HepG2 (cell line): ENCODE measurements around the gene METTL16. TPM values are rescaled to one million over a fixed set of nuclear protein-coding genes. Genes with fewer than 3 reads are reported as not detected.

Experiments
- HOXA5 ChIP-seq: sonication (generic); formaldehyde crosslinking; IDR thresholded peaks from 2 replicates; pipeline ENCODE4 v1.4.0; 2020; ENCODE audit warnings: missing genetic modification reagents
- MAZ ChIP-seq, 2 experiments: sonication (generic) in 1 of 2; formaldehyde crosslinking in 1 of 2; IDR thresholded peaks; 2 replicates each; pipeline versions ENCODE4 v1.5.0 to v1.6.1; 2012 to 2020; ENCODE audit warnings: low read depth in 2 of 2, mild to moderate bottlenecking in 2 of 2, borderline replicate concordance in 1 of 2, improper control_type of control experiment in 1 of 2, low read length in 1 of 2, missing genetic modification reagents in 1 of 2, moderate library complexity in 1 of 2
- REPIN1 ChIP-seq: sonication (generic); formaldehyde crosslinking; IDR thresholded peaks from 2 replicates; pipeline ENCODE4 v1.8.0; 2022; ENCODE audit warnings: missing genetic modification reagents, low read depth, mild to moderate bottlenecking, borderline replicate concordance
- ZNF883 ChIP-seq: sonication (generic); formaldehyde crosslinking; IDR thresholded peaks from 2 replicates; pipeline ENCODE4 v1.5.1; 2020; ENCODE audit warnings: mild to moderate bottlenecking, missing genetic modification reagents; ENCODE audit errors: not compliant biosample characterization
- ZNF891 ChIP-seq: sonication (generic); formaldehyde crosslinking; IDR thresholded peaks from 2 replicates; pipeline ENCODE4 v1.5.0; 2020; ENCODE audit warnings: mild to moderate bottlenecking, missing genetic modification reagents
- polyA plus RNA-seq, 8 experiments: library from polyadenylated mRNA; depleted of rRNA in 3 of 8; stranded (reverse) in 7 of 8; unstranded in 1 of 8; fragments of >200 nt; fragmentation: Illumina TruSeq in 4 of 8; extraction: Trizol in 4 of 8; gene quantifications; 2 replicates each; pipeline versions ENCODE4 v1.2.1 to v1.2.3, GENCODE V29; 2011 to 2016; ENCODE audit warnings: low read depth in 4 of 8, missing spikeins in 1 of 8, mixed read lengths in 1 of 8; ENCODE audit not compliant: insufficient read depth in 1 of 8
- total RNA-seq, 5 experiments: library from RNA; depleted of rRNA; stranded (reverse); fragments of >200 nt; fragmentation: Illumina TruSeq; extraction: Trizol; gene quantifications; 2 replicates each; pipeline ENCODE4 v1.2.3, GENCODE V29; 2016; ENCODE audit warnings: low read depth in 1 of 5
- TF ChIP-seq, protein P1 (sequence below): sonication (generic); formaldehyde crosslinking; IDR thresholded peaks from 2 replicates; pipeline ENCODE4 v1.4.0; 2020; ENCODE audit warnings: low read depth, mild to moderate bottlenecking, missing genetic modification reagents
- TF ChIP-seq, protein P2 (sequence below): sonication (generic); formaldehyde crosslinking; conservative IDR thresholded peaks from 2 replicates; pipeline ENCODE4 v1.5.0; 2020; ENCODE audit warnings: missing genetic modification reagents
- TF ChIP-seq, protein P3 (sequence below): IDR thresholded peaks from 2 replicates; pipeline ENCODE4 v1.6.1; 2016; ENCODE audit warnings: mild to moderate bottlenecking
- TF ChIP-seq, protein P4 (sequence below): sonication (generic); formaldehyde crosslinking; IDR thresholded peaks from 2 replicates; pipeline ENCODE4 v1.4.0; 2020; ENCODE audit warnings: low read depth, missing genetic modification reagents
- TF ChIP-seq, protein P5 (sequence below): sonication (generic); formaldehyde crosslinking; IDR thresholded peaks from 2 replicates; pipeline ENCODE4 v1.4.0; 2020; ENCODE audit warnings: missing genetic modification reagents

METTL16 gene
- total and polyA plus RNA-seq, 2 of the 13 experiments (the other 11 are each of a cell fraction or from before 2014, with no cell fraction given), result 11.6 to 18.5 TPM

DNA sequence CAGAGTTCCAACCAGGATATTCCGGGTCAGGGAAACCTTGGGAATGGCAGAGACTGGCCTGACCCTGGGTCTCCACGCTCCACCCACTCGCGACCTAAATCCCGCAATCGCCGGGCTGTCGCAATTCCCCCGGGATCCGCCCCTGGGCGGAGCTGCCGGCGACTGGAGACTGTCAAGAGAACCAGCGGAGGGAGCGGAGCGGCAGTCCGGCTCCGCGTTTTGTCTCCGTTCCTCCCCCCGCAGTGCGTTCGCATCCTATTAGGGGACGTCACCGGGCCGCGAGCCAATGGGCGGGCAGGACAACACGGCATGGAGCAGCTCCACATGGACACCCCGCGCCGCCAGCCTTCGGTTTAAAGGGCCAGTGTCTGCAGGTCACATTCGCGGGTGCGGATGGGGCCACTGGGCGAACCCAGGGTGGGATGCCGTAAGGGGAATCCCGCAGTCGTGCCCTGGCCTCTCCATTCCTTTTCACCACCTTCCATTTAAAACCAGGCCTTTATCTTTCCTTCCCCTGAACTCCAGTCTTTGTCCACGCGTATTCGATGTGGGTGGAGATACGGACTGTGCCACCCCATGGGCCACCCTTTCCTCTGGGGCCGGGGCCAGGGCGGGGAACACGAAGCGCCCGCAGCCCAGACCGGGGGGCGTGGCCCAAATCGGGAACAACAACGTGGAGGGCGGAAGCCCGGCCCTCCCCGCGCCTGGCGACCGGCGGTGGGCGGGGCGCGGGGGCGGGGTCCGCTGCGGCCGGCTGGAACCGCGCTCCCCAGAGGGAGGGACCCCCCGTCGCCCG, 110.1 kb downstream of the METTL16 start (continued):
- TF ChIP-seq, protein P1, sequence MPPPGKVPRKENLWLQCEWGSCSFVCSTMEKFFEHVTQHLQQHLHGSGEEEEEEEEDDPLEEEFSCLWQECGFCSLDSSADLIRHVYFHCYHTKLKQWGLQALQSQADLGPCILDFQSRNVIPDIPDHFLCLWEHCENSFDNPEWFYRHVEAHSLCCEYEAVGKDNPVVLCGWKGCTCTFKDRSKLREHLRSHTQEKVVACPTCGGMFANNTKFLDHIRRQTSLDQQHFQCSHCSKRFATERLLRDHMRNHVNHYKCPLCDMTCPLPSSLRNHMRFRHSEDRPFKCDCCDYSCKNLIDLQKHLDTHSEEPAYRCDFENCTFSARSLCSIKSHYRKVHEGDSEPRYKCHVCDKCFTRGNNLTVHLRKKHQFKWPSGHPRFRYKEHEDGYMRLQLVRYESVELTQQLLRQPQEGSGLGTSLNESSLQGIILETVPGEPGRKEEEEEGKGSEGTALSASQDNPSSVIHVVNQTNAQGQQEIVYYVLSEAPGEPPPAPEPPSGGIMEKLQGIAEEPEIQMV (CRISPR knock-in tag), result 0 out of 2 replicates have a peak, but pooled peaks have one; percentile 59
- TF ChIP-seq, protein P2, sequence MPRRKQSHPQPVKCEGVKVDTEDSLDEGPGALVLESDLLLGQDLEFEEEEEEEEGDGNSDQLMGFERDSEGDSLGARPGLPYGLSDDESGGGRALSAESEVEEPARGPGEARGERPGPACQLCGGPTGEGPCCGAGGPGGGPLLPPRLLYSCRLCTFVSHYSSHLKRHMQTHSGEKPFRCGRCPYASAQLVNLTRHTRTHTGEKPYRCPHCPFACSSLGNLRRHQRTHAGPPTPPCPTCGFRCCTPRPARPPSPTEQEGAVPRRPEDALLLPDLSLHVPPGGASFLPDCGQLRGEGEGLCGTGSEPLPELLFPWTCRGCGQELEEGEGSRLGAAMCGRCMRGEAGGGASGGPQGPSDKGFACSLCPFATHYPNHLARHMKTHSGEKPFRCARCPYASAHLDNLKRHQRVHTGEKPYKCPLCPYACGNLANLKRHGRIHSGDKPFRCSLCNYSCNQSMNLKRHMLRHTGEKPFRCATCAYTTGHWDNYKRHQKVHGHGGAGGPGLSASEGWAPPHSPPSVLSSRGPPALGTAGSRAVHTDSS (CRISPR knock-in tag), result no peak
- TF ChIP-seq, protein P3, sequence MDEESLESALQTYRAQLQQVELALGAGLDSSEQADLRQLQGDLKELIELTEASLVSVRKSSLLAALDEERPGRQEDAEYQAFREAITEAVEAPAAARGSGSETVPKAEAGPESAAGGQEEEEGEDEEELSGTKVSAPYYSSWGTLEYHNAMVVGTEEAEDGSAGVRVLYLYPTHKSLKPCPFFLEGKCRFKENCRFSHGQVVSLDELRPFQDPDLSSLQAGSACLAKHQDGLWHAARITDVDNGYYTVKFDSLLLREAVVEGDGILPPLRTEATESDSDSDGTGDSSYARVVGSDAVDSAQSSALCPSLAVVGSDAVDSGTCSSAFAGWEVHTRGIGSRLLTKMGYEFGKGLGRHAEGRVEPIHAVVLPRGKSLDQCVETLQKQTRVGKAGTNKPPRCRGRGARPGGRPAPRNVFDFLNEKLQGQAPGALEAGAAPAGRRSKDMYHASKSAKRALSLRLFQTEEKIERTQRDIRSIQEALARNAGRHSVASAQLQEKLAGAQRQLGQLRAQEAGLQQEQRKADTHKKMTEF (CRISPR knock-in tag), result peak; percentile 34
- TF ChIP-seq HOXA5 (CRISPR knock-in tag), result peak; percentile 36; the same call in 1 of the 2 replicates
- TF ChIP-seq REPIN1, result peak; percentile 74
- TF ChIP-seq MAZ (IDR thresholded peaks at IDR 0.05; ENCODE audit: borderline replicate concordance, low read depth, low read length), result peak; percentile 56
- 0 out of 2 replicates have a peak, but pooled peaks have one; percentile 43 for TF ChIP-seq MAZ (CRISPR knock-in tag; IDR thresholded peaks at IDR 0.05; ENCODE audit: low read depth)
- TF ChIP-seq, protein P4, sequence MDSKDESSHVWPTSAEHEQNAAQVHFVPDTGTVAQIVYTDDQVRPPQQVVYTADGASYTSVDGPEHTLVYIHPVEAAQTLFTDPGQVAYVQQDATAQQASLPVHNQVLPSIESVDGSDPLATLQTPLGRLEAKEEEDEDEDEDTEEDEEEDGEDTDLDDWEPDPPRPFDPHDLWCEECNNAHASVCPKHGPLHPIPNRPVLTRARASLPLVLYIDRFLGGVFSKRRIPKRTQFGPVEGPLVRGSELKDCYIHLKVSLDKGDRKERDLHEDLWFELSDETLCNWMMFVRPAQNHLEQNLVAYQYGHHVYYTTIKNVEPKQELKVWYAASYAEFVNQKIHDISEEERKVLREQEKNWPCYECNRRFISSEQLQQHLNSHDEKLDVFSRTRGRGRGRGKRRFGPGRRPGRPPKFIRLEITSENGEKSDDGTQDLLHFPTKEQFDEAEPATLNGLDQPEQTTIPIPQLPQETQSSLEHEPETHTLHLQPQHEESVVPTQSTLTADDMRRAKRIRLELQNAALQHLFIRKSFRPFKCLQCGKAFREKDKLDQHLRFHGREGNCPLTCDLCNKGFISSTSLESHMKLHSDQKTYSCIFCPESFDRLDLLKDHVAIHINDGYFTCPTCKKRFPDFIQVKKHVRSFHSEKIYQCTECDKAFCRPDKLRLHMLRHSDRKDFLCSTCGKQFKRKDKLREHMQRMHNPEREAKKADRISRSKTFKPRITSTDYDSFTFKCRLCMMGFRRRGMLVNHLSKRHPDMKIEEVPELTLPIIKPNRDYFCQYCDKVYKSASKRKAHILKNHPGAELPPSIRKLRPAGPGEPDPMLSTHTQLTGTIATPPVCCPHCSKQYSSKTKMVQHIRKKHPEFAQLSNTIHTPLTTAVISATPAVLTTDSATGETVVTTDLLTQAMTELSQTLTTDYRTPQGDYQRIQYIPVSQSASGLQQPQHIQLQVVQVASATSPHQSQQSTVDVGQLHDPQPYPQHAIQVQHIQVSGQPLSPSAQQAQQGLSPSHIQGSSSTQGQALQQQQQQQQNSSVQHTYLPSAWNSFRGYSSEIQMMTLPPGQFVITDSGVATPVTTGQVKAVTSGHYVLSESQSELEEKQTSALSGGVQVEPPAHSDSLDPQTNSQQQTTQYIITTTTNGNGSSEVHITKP (CRISPR knock-in tag), result peak; percentile 90
- TF ChIP-seq ZNF883 (CRISPR knock-in tag), result peak; percentile 16
- TF ChIP-seq ZNF891 (CRISPR knock-in tag), result peak; percentile 27; the same call in 1 of the 2 replicates
- TF ChIP-seq, protein P5, sequence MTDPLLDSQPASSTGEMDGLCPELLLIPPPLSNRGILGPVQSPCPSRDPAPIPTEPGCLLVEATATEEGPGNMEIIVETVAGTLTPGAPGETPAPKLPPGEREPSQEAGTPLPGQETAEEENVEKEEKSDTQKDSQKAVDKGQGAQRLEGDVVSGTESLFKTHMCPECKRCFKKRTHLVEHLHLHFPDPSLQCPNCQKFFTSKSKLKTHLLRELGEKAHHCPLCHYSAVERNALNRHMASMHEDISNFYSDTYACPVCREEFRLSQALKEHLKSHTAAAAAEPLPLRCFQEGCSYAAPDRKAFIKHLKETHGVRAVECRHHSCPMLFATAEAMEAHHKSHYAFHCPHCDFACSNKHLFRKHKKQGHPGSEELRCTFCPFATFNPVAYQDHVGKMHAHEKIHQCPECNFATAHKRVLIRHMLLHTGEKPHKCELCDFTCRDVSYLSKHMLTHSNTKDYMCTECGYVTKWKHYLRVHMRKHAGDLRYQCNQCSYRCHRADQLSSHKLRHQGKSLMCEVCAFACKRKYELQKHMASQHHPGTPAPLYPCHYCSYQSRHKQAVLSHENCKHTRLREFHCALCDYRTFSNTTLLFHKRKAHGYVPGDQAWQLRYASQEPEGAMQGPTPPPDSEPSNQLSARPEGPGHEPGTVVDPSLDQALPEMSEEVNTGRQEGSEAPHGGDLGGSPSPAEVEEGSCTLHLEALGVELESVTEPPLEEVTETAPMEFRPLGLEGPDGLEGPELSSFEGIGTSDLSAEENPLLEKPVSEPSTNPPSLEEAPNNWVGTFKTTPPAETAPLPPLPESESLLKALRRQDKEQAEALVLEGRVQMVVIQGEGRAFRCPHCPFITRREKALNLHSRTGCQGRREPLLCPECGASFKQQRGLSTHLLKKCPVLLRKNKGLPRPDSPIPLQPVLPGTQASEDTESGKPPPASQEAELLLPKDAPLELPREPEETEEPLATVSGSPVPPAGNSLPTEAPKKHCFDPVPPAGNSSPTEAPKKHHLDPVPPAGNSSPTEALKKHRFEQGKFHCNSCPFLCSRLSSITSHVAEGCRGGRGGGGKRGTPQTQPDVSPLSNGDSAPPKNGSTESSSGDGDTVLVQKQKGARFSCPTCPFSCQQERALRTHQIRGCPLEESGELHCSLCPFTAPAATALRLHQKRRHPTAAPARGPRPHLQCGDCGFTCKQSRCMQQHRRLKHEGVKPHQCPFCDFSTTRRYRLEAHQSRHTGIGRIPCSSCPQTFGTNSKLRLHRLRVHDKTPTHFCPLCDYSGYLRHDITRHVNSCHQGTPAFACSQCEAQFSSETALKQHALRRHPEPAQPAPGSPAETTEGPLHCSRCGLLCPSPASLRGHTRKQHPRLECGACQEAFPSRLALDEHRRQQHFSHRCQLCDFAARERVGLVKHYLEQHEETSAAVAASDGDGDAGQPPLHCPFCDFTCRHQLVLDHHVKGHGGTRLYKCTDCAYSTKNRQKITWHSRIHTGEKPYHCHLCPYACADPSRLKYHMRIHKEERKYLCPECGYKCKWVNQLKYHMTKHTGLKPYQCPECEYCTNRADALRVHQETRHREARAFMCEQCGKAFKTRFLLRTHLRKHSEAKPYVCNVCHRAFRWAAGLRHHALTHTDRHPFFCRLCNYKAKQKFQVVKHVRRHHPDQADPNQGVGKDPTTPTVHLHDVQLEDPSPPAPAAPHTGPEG (CRISPR knock-in tag), result 0 out of 2 replicates have a peak, but pooled peaks have one; percentile 1
